CD14-positive monocyte (primary cell): ENCODE measurements around the gene CEACAM4. TPM values are rescaled to one million over a fixed set of nuclear protein-coding genes. Genes with fewer than 3 reads are reported as not detected.

Source experiments
- DNase-seq, 3 donors: peaks; one replicate each; pipeline ENCODE4 v3.0.0-alpha.2; 2011 to 2022
- H2AFZ ChIP-seq: 2 replicates; pipeline ENCODE4 v1.6.0; 2012; ENCODE audit warnings: mild to moderate bottlenecking, low read depth, low read length, inconsistent platforms; ENCODE audit not compliant: insufficient read depth, poor library complexity, severe bottlenecking
- H3K27ac ChIP-seq, 2 donors: 1 replicate in 1 of 2; 2 replicates in 1 of 2; pipeline ENCODE4 v1.5.1; 2012 to 2013; ENCODE audit warnings: low read length in 2 of 2, control low read depth in 1 of 2, inconsistent platforms in 1 of 2, low read depth in 1 of 2, mild to moderate bottlenecking in 1 of 2
- H3K27me3 ChIP-seq, 2 donors: one replicate each; pipeline versions ENCODE4 v1.6.0 to v1.6.1; 2011 to 2013; ENCODE audit warnings: low read length in 2 of 2; ENCODE audit not compliant: control insufficient read depth in 2 of 2, insufficient read depth in 2 of 2
- H3K36me3 ChIP-seq, 2 donors: replicated peaks in 1 of 2; 1 replicate in 1 of 2; 2 replicates in 1 of 2; pipeline versions ENCODE4 v1.5.1 to v1.6.1; 2012 to 2013; ENCODE audit warnings: low read length in 2 of 2, control low read depth in 1 of 2, inconsistent platforms in 1 of 2, mild to moderate bottlenecking in 1 of 2; ENCODE audit not compliant: insufficient read depth in 2 of 2, control insufficient read depth in 1 of 2
- H3K4me1 ChIP-seq, 2 donors: 1 replicate in 1 of 2; 2 replicates in 1 of 2; pipeline versions ENCODE4 v1.5.1 to v1.6.1; 2012 to 2013; ENCODE audit warnings: low read length in 2 of 2, control low read depth in 1 of 2, inconsistent platforms in 1 of 2, mild to moderate bottlenecking in 1 of 2, moderate library complexity in 1 of 2; ENCODE audit not compliant: insufficient read depth in 2 of 2, control insufficient read depth in 1 of 2
- H3K4me2 ChIP-seq: replicated peaks from 2 replicates; pipeline ENCODE3; 2012; ENCODE audit warnings: low read length, moderate library complexity, mild to moderate bottlenecking; ENCODE audit not compliant: poor library complexity, severe bottlenecking; ENCODE audit errors: extremely low read depth
- H3K4me3 ChIP-seq, 3 experiments: fragments of 200-600 bp in 1 of 3; sonication (generic) in 1 of 3; replicated peaks in 1 of 3; 1 replicate in 2 of 3; 2 replicates in 1 of 3; pipeline ENCODE4 v1.5.1; 2011 to 2013; ENCODE audit warnings: low read length in 3 of 3, mild to moderate bottlenecking in 3 of 3, control low read depth in 2 of 3, low read depth in 2 of 3, inconsistent platforms in 1 of 3, moderate library complexity in 1 of 3
- H3K79me2 ChIP-seq: 2 replicates; pipeline ENCODE4 v1.6.0; 2012; ENCODE audit warnings: mild to moderate bottlenecking, control low read depth, inconsistent platforms, low read length, moderate library complexity; ENCODE audit not compliant: insufficient read depth
- H3K9ac ChIP-seq: 2 replicates; pipeline ENCODE4 v1.6.0; 2017; ENCODE audit warnings: low read length, mild to moderate bottlenecking; ENCODE audit not compliant: insufficient read depth, poor library complexity, severe bottlenecking
- H3K9me3 ChIP-seq, 2 donors: replicated peaks in 1 of 2; 1 replicate in 1 of 2; 2 replicates in 1 of 2; pipeline versions ENCODE4 v1.5.1 to v1.6.1; 2012 to 2013; ENCODE audit warnings: low read length in 2 of 2, control low read depth in 1 of 2; ENCODE audit not compliant: control insufficient read depth in 1 of 2, insufficient read depth in 1 of 2
- H4K20me1 ChIP-seq: 2 replicates; pipeline ENCODE4 v1.6.0; 2012; ENCODE audit warnings: mild to moderate bottlenecking, low read length, control low read depth, moderate library complexity; ENCODE audit not compliant: insufficient read depth
- H3K27ac Mint-ChIP-seq, 7 donors: one replicate each; pipeline ENCODE4 v1.8.0; 2020; ENCODE audit warnings: mild to moderate bottlenecking in 7 of 7, mixed read lengths in 7 of 7, moderate library complexity in 6 of 7, inconsistent platforms in 2 of 7
- H3K27me3 Mint-ChIP-seq, 3 donors: one replicate each; pipeline ENCODE4 v1.8.0; 2021 to 2022; ENCODE audit warnings: low read depth in 3 of 3, mild to moderate bottlenecking in 3 of 3, mixed read lengths in 3 of 3, moderate library complexity in 3 of 3, inconsistent platforms in 1 of 3
- H3K36me3 Mint-ChIP-seq, 2 donors: one replicate each; pipeline ENCODE4 v1.8.0; 2020; ENCODE audit warnings: mixed read lengths in 2 of 2, inconsistent platforms in 1 of 2, mild to moderate bottlenecking in 1 of 2
- H3K4me1 Mint-ChIP-seq: one replicate; pipeline ENCODE4 v1.8.0; 2020; ENCODE audit warnings: mild to moderate bottlenecking, mixed read lengths
- H3K4me3 Mint-ChIP-seq, 2 donors: one replicate each; pipeline ENCODE4 v1.8.0; 2020; ENCODE audit warnings: mild to moderate bottlenecking in 2 of 2, mixed read lengths in 2 of 2, moderate library complexity in 1 of 2
- H3K9me3 Mint-ChIP-seq, 7 donors: one replicate each; pipeline ENCODE4 v1.8.0; 2020 to 2022; ENCODE audit warnings: mixed read lengths in 7 of 7, mild to moderate bottlenecking in 6 of 7, moderate library complexity in 6 of 7, inconsistent platforms in 2 of 7
- CTCF ChIP-seq: fragments of 200-600 bp; IDR thresholded peaks from one replicate; pipeline ENCODE4 v1.8.0; 2022; ENCODE audit warnings: antibody characterized with exemption, mild to moderate bottlenecking
- WGBS: methylation state at CpG from one replicate; pipeline ENCODE4 v1.1.5; 2013; ENCODE audit warnings: missing lambda C conversion rate; ENCODE audit not compliant: insufficient coverage; 5-methylcytosine and 5-hydroxymethylcytosine counted together
- intact Hi-C, 2 donors: fragments of 100-400 bp; cut with micrococcal nuclease; formaldehyde crosslinking; loops; one replicate each; pipeline versions ENCODE4 v1.15.0 to v1.15.1; 2023
- polyA plus RNA-seq, 3 donors: library from polyadenylated mRNA; depleted of rRNA in 1 of 3; unstranded in 2 of 3; stranded (reverse) in 1 of 3; fragments of 300-500 nt in 2 of 3; fragments of >200 nt in 1 of 3; fragmentation: Illumina TruSeq in 2 of 3; gene quantifications; 1 replicate in 2 of 3; 2 replicates in 1 of 3; pipeline ENCODE4 v1.2.3, GENCODE V29; 2012 to 2021

Gene CEACAM4
- polyA plus RNA-seq, 3 donors, result 23.1 to 40.7 (median 27.5) TPM

- H3K4me3 ChIP-seq, result no peak overlapping the region
- no peaks in the 10 kb centered on the region for H3K9me3 ChIP-seq
- WGBS, result 29% methylated on average over 1 of the region's 6 CpGs
- no peaks in the 10 kb centered on the region for H3K27me3 ChIP-seq
- H3K27me3 Mint-ChIP-seq, result peaks cover 7 to 14% (median 9%) of the 10 kb centered on the region in 3 donors
- intact Hi-C loops, result no loop called here
- DNase-seq, result no peak
- no peaks in the 10 kb centered on the region for H4K20me1 ChIP-seq
- peak overlapping the region in 1 of 7 donors; percentile 74 for H3K27ac Mint-ChIP-seq
- no peak overlapping the region for H3K27ac ChIP-seq
- TF ChIP-seq CTCF, result no peak
- H3K36me3 Mint-ChIP-seq, result no peaks in the 10 kb centered on the region
- H3K36me3 ChIP-seq, result no peaks in the 10 kb centered on the region
- H3K9me3 Mint-ChIP-seq, result no peaks in the 10 kb centered on the region
- no peak overlapping the region for H3K9ac ChIP-seq
- H2AFZ ChIP-seq, result no peak overlapping the region
- H3K4me1 Mint-ChIP-seq, result peaks cover 26% of the 10 kb centered on the region
- peaks cover 16 to 18% of the 10 kb centered on the region in 2 donors for H3K4me1 ChIP-seq
- no peaks in the 10 kb centered on the region for H3K79me2 ChIP-seq
- no peak overlapping the region for H3K4me2 ChIP-seq
- no peak overlapping the region for H3K4me3 Mint-ChIP-seq
Observed at GRCh38 chr19:41599175-41599966, 27.5 kb downstream of the CEACAM4 start.

- no peaks in the 10 kb centered on the region for H3K36me3 ChIP-seq
- 0% methylated on average over 4 of the region's 10 CpGs for WGBS
- H3K27me3 ChIP-seq, result no peaks in the 10 kb centered on the region
- Mint-ChIP-seq H3K4me1 (peaks cover 26% of the 10 kb centered on the region), H3K9me3 (peaks cover 0 to 1% (median 0%) of the 10 kb centered on the region in 7 donors), H3K36me3 (no peaks in the 10 kb centered on the region), H3K27ac (peak overlapping the region in 1 of 7 donors; percentile 73), H3K27me3 (peaks cover 9 to 12% (median 11%) of the 10 kb centered on the region in 3 donors), H3K4me3 (peak overlapping the region in 1 of 2 donors; percentile 51)
- H3K9me3 ChIP-seq, result no peaks in the 10 kb centered on the region
- no peak overlapping the region for H3K4me2 ChIP-seq
- H3K4me3 ChIP-seq, result no peak overlapping the region
- H3K4me1 ChIP-seq, result peaks cover 16 to 18% of the 10 kb centered on the region in 2 donors
- no peak overlapping the region for H3K27ac ChIP-seq
- DNase-seq, result peak; percentile 78 to 89 (median 87)
- TF ChIP-seq CTCF, result peak; percentile 94
- H4K20me1 ChIP-seq, result no peaks in the 10 kb centered on the region
- no peaks in the 10 kb centered on the region for H3K79me2 ChIP-seq
- H2AFZ ChIP-seq, result no peak overlapping the region
- intact Hi-C loops, result no loop called here
- no peak overlapping the region for H3K9ac ChIP-seq
Observed at GRCh38 chr19:41597600-41598041, 29.3 kb downstream of the CEACAM4 start.
